Transverse colon (tissue), 4 donors: Measurements from ENCODE around the gene GKAP1.
"Not testable (repeated sequence)": the region's sequence is repeated elsewhere in the genome, so short reads cannot be mapped to it uniquely, and the experiment has no call there.

Source experiments
- CTCF ChIP-seq, 5 experiments: fragments of 200-600 bp in 3 of 5; fragments of 450-650 bp in 2 of 5; sonication (generic) in 3 of 5; IDR thresholded peaks; 1 replicate in 2 of 5; 2 replicates in 3 of 5; pipeline ENCODE4 v1.5.1; 2016 to 2017; ENCODE audit warnings: antibody characterized with exemption in 5 of 5, inconsistent platforms in 3 of 5, mild to moderate bottlenecking in 2 of 5, moderate library complexity in 1 of 5
- POLR2A ChIP-seq: fragments of 450-650 bp; IDR thresholded peaks from one replicate; pipeline ENCODE4 v1.6.1; 2016; ENCODE audit warnings: antibody characterized with exemption, mild to moderate bottlenecking, moderate library complexity
- POLR2AphosphoS5 ChIP-seq, 3 donors: sonication (generic); formaldehyde crosslinking; IDR thresholded peaks; one replicate each; pipeline ENCODE4 v1.6.1; 2016; ENCODE audit warnings: antibody characterized with exemption in 3 of 3

- TF ChIP-seq POLR2A; POLR2AphosphoS5 (IDR thresholded peaks at IDR 0.05): not testable (repeated sequence)
- peak in 1 of 5 experiments; percentile 8 for TF ChIP-seq CTCF (IDR thresholded peaks at IDR 0.05)
These were observed 19.6 kb upstream of the GKAP1 start for GRCh38 chr9:83837070-83837643.
